ENCODE data around the gene ZNF689.

Gene ZNF689

DNA sequence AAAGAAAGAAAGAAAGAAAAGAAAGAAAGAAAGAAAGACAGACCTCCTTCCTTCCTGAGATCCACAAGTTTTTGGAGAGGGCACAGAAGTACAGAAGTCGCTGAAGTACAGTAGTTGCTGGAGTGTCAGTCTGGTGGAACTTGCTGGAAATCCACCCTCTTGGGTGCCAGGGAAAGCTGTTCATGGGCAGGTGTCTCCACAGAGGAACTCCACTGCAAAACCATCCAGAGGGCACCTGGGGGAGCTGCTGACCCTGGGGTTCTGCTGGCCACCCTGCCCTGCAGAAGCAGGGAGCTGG is 37.0 kb upstream of the ZNF689 start:
- Histone ChIP-seq H3K4me2 (ENCODE audit: low read length) (no peak overlapping the region), H3K4me1 (ENCODE audit: insufficient read depth, low read length, severe bottlenecking) (peaks cover 15% of the 10 kb centered on the region), H3K9ac (ENCODE audit: low read length) (no peak overlapping the region), H3K9me3 (ENCODE audit: low read length) (no peaks in the 10 kb centered on the region), H3K4me3 (ENCODE audit: low read depth, low read length, poor library complexity, severe bottlenecking) (no peak overlapping the region), H3K36me3 (ENCODE audit: insufficient read depth, low read length) (peaks cover under 1% of the 10 kb centered on the region; the same call in 1 of the 2 replicates), H3K9me2 (ENCODE audit: low read depth, low read length) (no peaks in the 10 kb centered on the region), H3K27ac (ENCODE audit: low read depth, low read length, poor library complexity, severe bottlenecking) (no peak overlapping the region), H3K27me3 (ENCODE audit: insufficient read depth, low read length) (no peaks in the 10 kb centered on the region), H3F3A (ENCODE audit: insufficient read depth, low read length) (no peaks in the 10 kb centered on the region), H3K79me2 (ENCODE audit: insufficient read depth, low read length) (no peaks in the 10 kb centered on the region), H2AFZ (ENCODE audit: low read length) (no peak overlapping the region), H4K20me1 (ENCODE audit: insufficient read depth, low read length) (no peaks in the 10 kb centered on the region)
- TF ChIP-seq, protein P1, sequence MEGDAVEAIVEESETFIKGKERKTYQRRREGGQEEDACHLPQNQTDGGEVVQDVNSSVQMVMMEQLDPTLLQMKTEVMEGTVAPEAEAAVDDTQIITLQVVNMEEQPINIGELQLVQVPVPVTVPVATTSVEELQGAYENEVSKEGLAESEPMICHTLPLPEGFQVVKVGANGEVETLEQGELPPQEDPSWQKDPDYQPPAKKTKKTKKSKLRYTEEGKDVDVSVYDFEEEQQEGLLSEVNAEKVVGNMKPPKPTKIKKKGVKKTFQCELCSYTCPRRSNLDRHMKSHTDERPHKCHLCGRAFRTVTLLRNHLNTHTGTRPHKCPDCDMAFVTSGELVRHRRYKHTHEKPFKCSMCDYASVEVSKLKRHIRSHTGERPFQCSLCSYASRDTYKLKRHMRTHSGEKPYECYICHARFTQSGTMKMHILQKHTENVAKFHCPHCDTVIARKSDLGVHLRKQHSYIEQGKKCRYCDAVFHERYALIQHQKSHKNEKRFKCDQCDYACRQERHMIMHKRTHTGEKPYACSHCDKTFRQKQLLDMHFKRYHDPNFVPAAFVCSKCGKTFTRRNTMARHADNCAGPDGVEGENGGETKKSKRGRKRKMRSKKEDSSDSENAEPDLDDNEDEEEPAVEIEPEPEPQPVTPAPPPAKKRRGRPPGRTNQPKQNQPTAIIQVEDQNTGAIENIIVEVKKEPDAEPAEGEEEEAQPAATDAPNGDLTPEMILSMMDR (IDR thresholded peaks at IDR 0.05; ENCODE audit: low read length) = no peak
- TF ChIP-seq EZH2 (IDR thresholded peaks at IDR 0.05; ENCODE audit: borderline replicate concordance, low read length) = no peak

GRCh38 chr16:30645727-30646126 is 35.5 kb upstream of the ZNF689 start:
- H3K9ac ChIP-seq (ENCODE audit: low read length) = no peak overlapping the region
- H3K4me3 ChIP-seq (ENCODE audit: low read depth, low read length, poor library complexity, severe bottlenecking) = no peak overlapping the region
- no peaks in the 10 kb centered on the region for H3F3A ChIP-seq (ENCODE audit: insufficient read depth, low read length)
- H3K4me2 ChIP-seq (ENCODE audit: low read length) = no peak overlapping the region
- no peaks in the 10 kb centered on the region for H3K36me3 ChIP-seq (ENCODE audit: insufficient read depth, low read length)
- H3K79me2 ChIP-seq (ENCODE audit: insufficient read depth, low read length) = no peaks in the 10 kb centered on the region
- no peaks in the 10 kb centered on the region for H4K20me1 ChIP-seq (ENCODE audit: insufficient read depth, low read length)
- H3K27ac ChIP-seq (ENCODE audit: low read depth, low read length, poor library complexity, severe bottlenecking) = no peak overlapping the region
- no peak for TF ChIP-seq EZH2 (IDR thresholded peaks at IDR 0.05; ENCODE audit: borderline replicate concordance, low read length)
- TF ChIP-seq, protein P1 (IDR thresholded peaks at IDR 0.05; ENCODE audit: low read length) = no peak
- H2AFZ ChIP-seq (ENCODE audit: low read length) = no peak overlapping the region
- no peaks in the 10 kb centered on the region for H3K27me3 ChIP-seq (ENCODE audit: insufficient read depth, low read length)
- no peaks in the 10 kb centered on the region for H3K9me3 ChIP-seq (ENCODE audit: low read length)
- H3K4me1 ChIP-seq (ENCODE audit: insufficient read depth, low read length, severe bottlenecking) = peaks cover 9% of the 10 kb centered on the region
- H3K9me2 ChIP-seq (ENCODE audit: low read depth, low read length) = no peaks in the 10 kb centered on the region

GRCh38 chr16:30644334-30644830 is 34.2 kb upstream of the ZNF689 start:
- Histone ChIP-seq H3K36me3 (ENCODE audit: insufficient read depth, low read length) (no peaks in the 10 kb centered on the region), H3K79me2 (ENCODE audit: insufficient read depth, low read length) (no peaks in the 10 kb centered on the region), H3K9me3 (ENCODE audit: low read length) (no peaks in the 10 kb centered on the region), H3K27ac (ENCODE audit: low read depth, low read length, poor library complexity, severe bottlenecking) (no peak overlapping the region), H3K4me3 (ENCODE audit: low read depth, low read length, poor library complexity, severe bottlenecking) (no peak overlapping the region), H4K20me1 (ENCODE audit: insufficient read depth, low read length) (no peaks in the 10 kb centered on the region), H3K4me1 (ENCODE audit: insufficient read depth, low read length, severe bottlenecking) (no peaks in the 10 kb centered on the region), H2AFZ (ENCODE audit: low read length) (no peak overlapping the region), H3K9ac (ENCODE audit: low read length) (no peak overlapping the region), H3K9me2 (ENCODE audit: low read depth, low read length) (no peaks in the 10 kb centered on the region), H3F3A (ENCODE audit: insufficient read depth, low read length) (no peaks in the 10 kb centered on the region), H3K27me3 (ENCODE audit: insufficient read depth, low read length) (no peaks in the 10 kb centered on the region), H3K4me2 (ENCODE audit: low read length) (no peak overlapping the region)
- TF ChIP-seq EZH2 (IDR thresholded peaks at IDR 0.05; ENCODE audit: borderline replicate concordance, low read length) = no peak
- TF ChIP-seq, protein P1 (IDR thresholded peaks at IDR 0.05; ENCODE audit: low read length) = no peak
